GM18505 (cell line): ENCODE measurements around the gene LHFPL5.

ENCODE experiments used
- ATAC-seq: cut with Tn5 transposase; IDR thresholded peaks from one replicate; pipeline ENCODE4 v1.9.1; 2021; ENCODE audit not compliant: unreplicated experiment
- POLR2A ChIP-seq: IDR thresholded peaks from 4 replicates; pipeline ENCODE4 v1.6.1; 2011; ENCODE audit warnings: borderline replicate concordance; ENCODE audit not compliant: insufficient read depth, insufficient read length; ENCODE audit errors: extremely low read depth

The LHFPL5 gene

GRCh38 chr6:35808688-35809087 is 3.5 kb downstream of the LHFPL5 start:
- ATAC-seq: no peak
- TF ChIP-seq POLR2A: no peak

- no peak for TF ChIP-seq POLR2A
- ATAC-seq: no peak
Observed at GRCh38 chr6:35809809-35810208, 4.7 kb downstream of the LHFPL5 start.

GRCh38 chr6:35810971-35811698 is 6.0 kb downstream of the LHFPL5 start:
- ATAC-seq: no peak
- TF ChIP-seq POLR2A: no peak

GRCh38 chr6:35811699-35811995 is 6.5 kb downstream of the LHFPL5 start:
- ATAC-seq: no peak
- no peak for TF ChIP-seq POLR2A

- no peak for ATAC-seq
- no peak for TF ChIP-seq POLR2A
Observed at GRCh38 chr6:35817515-35817914, 12.4 kb downstream of the LHFPL5 start.

- no peak for TF ChIP-seq POLR2A
- no peak for ATAC-seq
Observed at GRCh38 chr6:35823601-35824000, 18.4 kb downstream of the LHFPL5 start.

- no peak for ATAC-seq
- TF ChIP-seq POLR2A: no peak
Observed at GRCh38 chr6:35824552-35825192, 19.5 kb downstream of the LHFPL5 start.

- no peak for TF ChIP-seq POLR2A
- ATAC-seq: no peak
Observed at GRCh38 chr6:35829306-35829705, 24.2 kb downstream of the LHFPL5 start.

GRCh38 chr6:35831257-35832007 is 26.3 kb downstream of the LHFPL5 start:
- ATAC-seq: no peak
- TF ChIP-seq POLR2A: no peak

GRCh38 chr6:35833536-35833935 is 28.4 kb downstream of the LHFPL5 start:
- TF ChIP-seq POLR2A: no peak
- no peak for ATAC-seq

GRCh38 chr6:35839019-35839418 is 33.9 kb downstream of the LHFPL5 start:
- no peak for TF ChIP-seq POLR2A
- no peak for ATAC-seq

- TF ChIP-seq POLR2A: no peak
- ATAC-seq: no peak
Observed at GRCh38 chr6:35842381-35842780, 37.2 kb downstream of the LHFPL5 start.

- no peak for ATAC-seq
- TF ChIP-seq POLR2A: no peak
Observed at GRCh38 chr6:35844290-35844689, 39.1 kb downstream of the LHFPL5 start.

- ATAC-seq: no peak
- no peak for TF ChIP-seq POLR2A
Observed at GRCh38 chr6:35850208-35850607, 45.1 kb downstream of the LHFPL5 start.
